ENCODE measurements around the gene DUS1L. TPM values are rescaled to one million over a fixed set of nuclear protein-coding genes. Genes with fewer than 3 reads are reported as not detected.

The DUS1L gene
- total RNA-seq, 1 experiment from 2014 or later, result 72.4 TPM

GRCh38 chr17:82100502-82101298 lies 35.1 kb upstream of the DUS1L start:
- no peak for DNase-seq (ENCODE audit: low read depth)

DNA sequence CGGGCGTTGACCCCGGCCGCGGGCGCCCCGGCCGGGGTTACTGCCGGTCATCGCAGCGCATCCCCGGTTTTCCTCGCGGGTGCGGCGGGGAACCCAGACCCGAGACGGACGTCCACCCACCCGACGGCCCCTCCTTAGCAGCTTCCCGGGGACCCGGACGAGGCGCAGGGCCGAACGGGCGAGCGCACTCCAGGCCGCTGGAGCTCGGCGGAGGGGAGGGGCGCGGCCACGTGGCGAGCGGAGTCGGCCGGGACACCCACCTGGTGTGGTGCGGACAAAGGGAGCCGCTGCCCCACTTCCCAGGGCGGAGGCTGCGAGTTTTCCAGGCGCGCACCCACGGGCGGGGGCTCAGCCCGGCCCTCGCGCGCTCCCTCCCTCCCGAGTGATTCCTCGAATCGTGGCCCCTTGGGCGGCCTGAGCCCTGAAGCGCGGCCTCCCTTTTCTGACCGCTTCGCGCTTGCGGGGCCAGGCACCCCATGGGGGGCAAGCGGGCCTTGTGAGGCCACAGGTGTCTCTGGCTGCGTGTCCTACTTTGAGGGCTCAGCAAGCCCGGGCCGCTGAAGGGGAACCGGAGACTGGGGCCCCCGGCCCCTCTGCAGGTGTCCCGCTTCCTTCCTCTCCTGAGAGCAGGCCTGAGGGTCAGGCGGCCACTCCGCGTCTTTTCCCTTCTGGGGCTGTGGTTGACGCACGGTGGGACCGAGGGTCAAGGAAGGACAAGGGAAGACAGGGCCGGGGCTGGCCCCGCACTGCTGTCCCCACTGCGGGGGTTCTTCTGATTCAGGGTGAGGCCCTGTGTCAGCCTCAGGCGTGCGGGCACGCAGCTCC lies 33.5 kb upstream of the DUS1L start:
- no peak for DNase-seq (ENCODE audit: low read depth)

GRCh38 chr17:82098169-82098938 lies 32.8 kb upstream of the DUS1L start, which contains the start of gene FASN:
TSS of gene FASN (minus strand) at chr17:82098236. CDS start at chr17:82096445, 1,791 bp downstream.
- peak; percentile 91 for DNase-seq (ENCODE audit: low read depth)

DNA sequence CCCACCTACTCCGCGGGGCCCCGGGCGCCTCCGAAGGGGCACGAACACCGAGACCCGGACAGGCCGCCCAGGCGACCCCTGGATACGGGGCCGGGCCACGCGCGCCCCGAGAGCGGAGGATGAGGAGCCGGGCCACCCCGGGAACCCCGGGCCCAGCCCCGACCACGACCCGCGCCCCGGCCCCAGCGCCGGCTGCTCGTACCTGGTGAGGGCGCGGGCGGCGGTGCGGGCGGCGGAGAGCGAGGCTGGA lies 32.2 kb upstream of the DUS1L start:
- no peak for DNase-seq (ENCODE audit: low read depth)

- DNase-seq (ENCODE audit: low read depth), result peak; percentile 43
Measured at GRCh38 chr17:82097184-82097918, 31.7 kb upstream of the DUS1L start.

- no peak for DNase-seq (ENCODE audit: low read depth)
Measured at GRCh38 chr17:82096709-82097183, 31.1 kb upstream of the DUS1L start.

DNA sequence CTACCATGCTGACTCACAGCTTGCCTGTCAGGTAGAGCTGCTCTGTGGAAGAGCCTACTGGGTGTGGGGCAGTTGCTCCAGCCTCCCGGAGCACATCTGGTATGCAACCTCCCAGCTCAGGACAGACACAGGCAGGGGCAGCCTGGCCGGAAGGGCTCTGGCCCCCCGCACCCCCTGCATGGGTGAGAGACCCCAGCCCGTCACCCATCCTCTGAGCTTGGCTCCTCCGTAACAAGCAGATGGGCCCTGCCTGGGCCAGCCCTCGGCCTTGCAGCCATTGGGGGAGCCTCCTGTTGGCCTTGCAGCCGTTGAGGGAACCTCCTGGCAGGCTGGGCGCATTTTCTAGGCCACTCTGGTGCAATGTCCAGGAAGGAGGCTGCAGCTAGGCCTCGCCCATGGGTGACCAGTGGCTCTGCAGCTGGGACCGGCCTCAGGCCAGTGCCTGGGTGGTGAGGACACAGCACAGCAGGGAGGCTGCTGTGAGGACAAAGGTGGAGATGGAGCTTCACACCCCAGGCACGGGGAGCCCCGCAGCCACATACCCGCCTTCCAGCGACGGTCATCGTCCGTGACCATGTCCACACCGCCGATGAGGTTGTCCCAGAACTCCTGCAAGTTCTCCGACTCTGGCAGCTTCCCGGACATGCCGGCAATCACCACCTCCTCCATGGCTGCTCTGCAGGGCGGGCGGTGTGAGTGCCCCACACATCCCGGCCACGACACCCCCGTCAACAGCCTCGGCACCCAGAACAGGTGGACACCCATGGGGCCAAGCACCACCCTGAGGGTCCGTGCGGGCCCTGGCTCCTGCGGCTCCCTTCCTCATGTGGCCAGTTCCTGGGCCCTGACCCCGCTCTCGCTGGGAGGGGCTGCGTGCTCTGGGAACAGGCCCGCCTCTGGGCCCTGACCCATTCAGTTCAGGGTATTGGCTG lies 30.4 kb upstream of the DUS1L start:
- no peak for DNase-seq (ENCODE audit: low read depth)

- DNase-seq (ENCODE audit: low read depth), result no peak
Measured at GRCh38 chr17:82094931-82095776, 29.6 kb upstream of the DUS1L start.

DNA sequence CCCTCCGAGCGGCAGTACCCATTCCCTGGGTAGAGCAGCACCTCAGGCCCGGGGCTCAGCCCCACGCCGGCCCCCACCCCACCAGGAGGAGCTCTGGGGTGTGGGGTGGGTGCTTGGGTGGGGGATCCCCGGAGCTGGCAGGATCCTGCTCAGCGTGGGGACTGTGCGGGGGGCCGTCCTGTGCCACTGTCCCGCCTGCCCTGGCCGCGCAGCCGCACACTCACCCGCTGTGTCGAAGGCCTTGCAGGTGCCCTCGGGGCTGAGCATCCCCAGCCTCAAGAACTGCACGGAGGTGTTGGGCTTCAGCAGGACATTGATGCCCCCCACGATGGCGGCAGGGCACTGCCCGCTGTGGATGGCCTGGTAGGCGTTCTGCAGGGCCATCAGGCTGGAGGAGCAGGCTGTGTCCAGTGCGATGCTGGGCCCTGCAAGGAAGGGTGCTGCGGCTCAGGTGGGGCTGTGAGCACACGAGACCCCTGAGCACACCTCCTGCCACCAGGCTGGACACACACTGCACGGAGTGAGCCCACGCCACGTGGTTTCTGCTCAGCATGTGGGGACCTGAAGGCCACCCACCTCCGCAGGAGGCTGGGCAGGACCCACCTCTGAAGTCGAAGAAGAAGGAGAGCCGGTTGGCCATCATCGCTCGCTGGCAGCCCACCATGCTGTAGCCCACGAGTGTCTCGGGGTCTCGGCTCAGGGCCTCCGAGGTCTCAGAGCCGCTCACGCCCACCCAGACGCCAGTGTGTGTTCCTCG lies 27.6 kb upstream of the DUS1L start:
- DNase-seq (ENCODE audit: low read depth), result no peak

DNA sequence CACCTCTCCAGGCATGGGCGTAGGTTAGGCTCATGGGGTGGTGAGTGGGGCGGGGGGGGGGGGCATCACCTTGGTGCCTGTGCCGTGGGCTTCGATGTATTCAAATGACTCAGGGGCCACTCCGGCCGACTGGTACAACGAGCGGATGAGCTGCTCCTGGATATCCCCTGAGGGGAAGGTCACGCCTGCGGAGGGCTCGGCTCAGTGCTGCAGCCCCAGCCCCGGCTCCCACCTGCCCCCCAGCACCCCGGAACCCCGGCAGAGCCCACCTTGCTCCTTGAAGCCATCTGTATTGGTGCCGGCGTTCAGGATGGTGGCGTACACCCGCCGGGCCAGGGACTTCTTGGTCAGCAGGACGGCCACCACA lies 27.0 kb upstream of the DUS1L start:
- DNase-seq (ENCODE audit: low read depth), result no peak

DNA sequence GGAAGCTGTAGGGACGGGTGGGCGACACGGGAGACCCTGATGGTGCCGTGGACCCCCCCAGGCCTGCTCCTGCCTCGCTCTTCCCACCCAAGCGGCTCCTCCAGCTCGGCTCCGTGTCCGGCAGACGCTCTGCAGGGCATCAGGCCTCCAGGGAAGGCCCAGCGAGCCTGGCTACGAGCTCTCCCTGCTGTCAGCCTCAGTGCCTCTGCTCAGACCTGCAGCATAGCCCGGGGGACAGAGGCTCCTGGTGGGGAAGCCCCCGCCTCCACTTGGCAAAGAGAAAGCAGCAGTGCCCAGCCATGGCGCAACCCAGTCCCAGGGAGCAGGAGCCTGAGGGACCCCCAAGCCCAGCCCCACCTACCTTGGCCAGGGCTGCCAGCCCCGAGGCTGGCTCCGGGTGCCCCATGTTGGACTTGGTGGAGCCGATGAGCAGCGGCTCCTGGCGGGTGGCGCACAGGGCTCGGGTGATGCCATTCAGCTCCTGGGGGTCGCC lies 26.5 kb upstream of the DUS1L start:
- DNase-seq (ENCODE audit: low read depth), result no peak

GRCh38 chr17:82091264-82092066 lies 25.9 kb upstream of the DUS1L start:
- no peak for DNase-seq (ENCODE audit: low read depth)

DNA sequence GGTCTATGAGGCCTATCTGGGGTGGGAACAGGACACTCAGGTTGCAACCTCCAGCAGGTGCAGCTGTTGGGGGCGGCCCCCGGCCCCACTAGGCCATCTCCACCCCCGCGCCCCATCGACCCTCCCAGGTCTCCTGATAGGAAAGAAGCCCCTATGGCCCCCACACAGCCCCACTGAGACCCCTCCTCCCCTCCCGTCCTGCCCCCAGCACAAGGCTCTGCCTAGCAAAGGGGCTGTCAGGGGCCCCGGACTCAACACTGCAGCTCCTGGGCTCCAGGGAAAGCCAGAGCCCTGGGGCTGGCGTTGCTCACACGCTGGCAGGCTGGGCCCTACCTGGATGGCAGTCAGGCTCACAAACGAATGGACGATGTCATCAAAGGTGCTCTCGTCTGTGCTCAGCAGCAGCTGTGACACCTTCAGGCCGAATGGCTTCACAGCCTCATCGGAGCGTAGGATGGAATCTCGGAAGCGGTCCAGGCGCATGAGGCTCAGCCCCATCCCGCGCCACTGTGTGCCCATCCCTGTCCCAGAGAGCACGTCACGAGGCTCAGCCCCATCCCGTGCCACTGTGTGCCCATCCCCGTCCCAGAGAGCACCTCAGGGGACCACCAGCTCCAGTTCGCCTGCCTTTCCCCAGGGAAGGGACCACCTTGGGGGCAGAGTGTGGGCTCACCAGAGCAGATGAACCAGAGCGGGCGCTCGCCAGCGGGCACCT lies 25.1 kb upstream of the DUS1L start:
- no peak for DNase-seq (ENCODE audit: low read depth)

- DNase-seq (ENCODE audit: low read depth), result no peak
Measured at GRCh38 chr17:82089723-82090548, 24.3 kb upstream of the DUS1L start.

DNA sequence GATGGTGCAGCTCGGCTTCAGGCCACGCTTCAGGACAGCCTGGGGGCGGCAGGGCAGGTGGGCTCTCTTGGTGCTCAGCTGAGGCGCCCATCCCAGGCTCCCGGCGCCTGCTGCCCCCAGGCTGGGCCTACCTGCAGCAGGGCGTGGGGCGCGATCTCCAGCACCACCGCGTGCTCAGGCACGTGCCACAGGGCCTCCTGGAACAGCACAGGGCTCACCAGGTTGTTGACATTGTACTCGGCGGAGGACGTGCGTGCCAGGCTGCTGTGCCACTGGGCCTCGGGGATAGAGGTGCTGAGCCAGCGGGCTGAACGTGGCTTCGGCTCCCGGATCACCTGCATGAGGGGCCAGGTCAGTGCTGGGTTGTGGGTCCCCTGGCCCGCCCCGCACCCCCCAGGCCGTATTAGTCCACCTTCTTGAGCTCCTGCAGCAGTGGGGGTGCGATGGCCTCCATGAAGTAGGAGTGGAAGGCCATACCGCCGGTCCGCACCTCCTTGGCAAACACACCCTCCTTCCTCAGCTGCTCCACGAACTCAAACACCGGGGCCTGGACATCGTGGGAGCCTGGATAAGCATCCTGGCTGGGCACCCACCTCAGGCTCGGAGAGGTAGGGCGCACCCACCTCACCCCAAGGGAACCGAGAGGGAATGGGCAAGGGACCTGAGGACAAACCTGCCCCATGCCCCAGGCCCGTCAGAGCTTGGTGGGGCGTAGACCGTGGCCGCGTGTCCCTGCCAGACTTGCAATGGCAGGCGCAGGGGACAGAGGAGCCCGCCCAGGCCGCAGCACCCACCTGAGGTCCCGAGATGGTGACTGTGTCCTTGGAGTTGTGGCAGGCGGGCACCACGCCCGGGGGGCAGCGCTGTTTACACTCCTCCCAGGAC lies 23.5 kb upstream of the DUS1L start:
- no peak for DNase-seq (ENCODE audit: low read depth)

All from M059J (cell line).